Neural cell (in vitro differentiated cells): ENCODE results near the gene FILIP1L. TPM values are rescaled to one million over a fixed set of nuclear protein-coding genes. Genes with fewer than 3 reads are reported as not detected.

Experiments
- H2AFZ ChIP-seq: fragments of 200-600, 300-800 bp; sonication (generic), shearing (Covaris generic); 2 replicates; pipeline ENCODE4 v1.6.0; 2014; ENCODE audit warnings: low read depth, mild to moderate bottlenecking, antibody characterized with exemption, low read length, moderate library complexity
- H3F3A ChIP-seq: fragments of 200-600 bp; shearing (Covaris generic); 2 replicates; pipeline ENCODE4 v1.6.1; 2016; ENCODE audit warnings: mild to moderate bottlenecking, moderate library complexity, mixed read lengths, antibody characterized with exemption, low read length; ENCODE audit not compliant: insufficient read depth, poor library complexity, severe bottlenecking
- H3K27ac ChIP-seq: fragments of 200-600, 300-800 bp; sonication (generic), shearing (Covaris generic); 2 replicates; pipeline ENCODE4 v1.5.1; 2014; ENCODE audit warnings: mild to moderate bottlenecking, low read length, moderate library complexity
- H3K27me3 ChIP-seq: fragments of 300-800, 200-600 bp; sonication (generic), shearing (Covaris generic); 2 replicates; pipeline ENCODE4 v1.6.0; 2014; ENCODE audit warnings: mild to moderate bottlenecking, low read depth, low read length, moderate library complexity; ENCODE audit not compliant: insufficient read depth
- H3K36me3 ChIP-seq: fragments of 300-800, 200-600 bp; sonication (generic), shearing (Covaris generic); 2 replicates; pipeline ENCODE4 v1.5.1; 2014; ENCODE audit warnings: mild to moderate bottlenecking, antibody characterized with exemption, low read length, moderate library complexity; ENCODE audit not compliant: insufficient read depth
- H3K4me2 ChIP-seq: fragments of 300-800, 200-600 bp; sonication (generic), shearing (Covaris generic); 2 replicates; pipeline ENCODE4 v1.6.0; 2014; ENCODE audit warnings: mild to moderate bottlenecking, low read length
- H3K4me3 ChIP-seq: fragments of 300-800, 200-600 bp; sonication (generic), shearing (Covaris generic); 2 replicates; pipeline ENCODE4 v1.5.1; 2014; ENCODE audit warnings: mild to moderate bottlenecking, low read length, moderate library complexity
- H3K79me2 ChIP-seq: fragments of 200-600 bp; shearing (Covaris generic); replicated peaks from 2 replicates; pipeline ENCODE4 v1.6.0; 2014; ENCODE audit warnings: mild to moderate bottlenecking, low read length, moderate library complexity; ENCODE audit not compliant: insufficient read depth
- H3K9ac ChIP-seq: fragments of 300-800, 200-600 bp; sonication (generic), shearing (Covaris generic); 2 replicates; pipeline ENCODE4 v1.6.1; 2016; ENCODE audit warnings: mild to moderate bottlenecking, low read length, mixed read lengths
- H3K9me2 ChIP-seq: fragments of 200-600 bp; shearing (Covaris generic); 2 replicates; pipeline ENCODE4 v1.6.1; 2016; ENCODE audit warnings: mild to moderate bottlenecking, low read length, mixed read lengths; ENCODE audit not compliant: insufficient read depth
- H3K9me3 ChIP-seq: fragments of 200-600, 300-800 bp; sonication (generic), shearing (Covaris generic); 2 replicates; pipeline ENCODE4 v1.6.1; 2016; ENCODE audit warnings: mild to moderate bottlenecking, mixed run types, low read length, moderate library complexity, mixed read lengths
- H4K20me1 ChIP-seq: fragments of 200-600 bp; shearing (Covaris generic); 2 replicates; pipeline ENCODE4 v1.6.1; 2016; ENCODE audit warnings: mild to moderate bottlenecking, mixed run types; ENCODE audit not compliant: insufficient read depth
- CTCF ChIP-seq: fragments of 450-650 bp; IDR thresholded peaks from 2 replicates; pipeline ENCODE4 v1.5.1; 2014; ENCODE audit warnings: antibody characterized with exemption, mild to moderate bottlenecking, moderate library complexity; ENCODE audit not compliant: poor library complexity, severe bottlenecking
- EP300 ChIP-seq: fragments of 450-650 bp; conservative IDR thresholded peaks from 2 replicates; pipeline ENCODE4 v1.6.1; 2014; ENCODE audit warnings: antibody characterized with exemption, mild to moderate bottlenecking, moderate library complexity; ENCODE audit not compliant: poor library complexity, severe bottlenecking
- EZH2 ChIP-seq: fragments of 200-600, 300-800 bp; shearing (Covaris generic), sonication (generic); IDR thresholded peaks from 2 replicates; pipeline ENCODE4 v1.6.1; 2014; ENCODE audit warnings: antibody characterized with exemption, low read length, borderline replicate concordance, mild to moderate bottlenecking; ENCODE audit not compliant: insufficient read depth, poor library complexity, severe bottlenecking
- MXI1 ChIP-seq: fragments of 450-650 bp; conservative IDR thresholded peaks from 2 replicates; pipeline ENCODE4 v1.6.1; 2014; ENCODE audit warnings: antibody characterized with exemption, mild to moderate bottlenecking; ENCODE audit not compliant: poor library complexity, severe bottlenecking
- POLR2AphosphoS5 ChIP-seq: IDR thresholded peaks from 2 replicates; pipeline ENCODE4 v1.6.1; 2012
- RAD21 ChIP-seq: fragments of 450-650 bp; conservative IDR thresholded peaks from 2 replicates; pipeline ENCODE4 v1.6.1; 2014; ENCODE audit warnings: antibody characterized with exemption, mild to moderate bottlenecking, moderate library complexity
- REST ChIP-seq: IDR thresholded peaks from 2 replicates; pipeline ENCODE4 v1.6.1; 2012; ENCODE audit warnings: borderline replicate concordance
- SMC3 ChIP-seq: fragments of 450-650 bp; conservative IDR thresholded peaks from 2 replicates; pipeline ENCODE4 v1.6.1; 2014; ENCODE audit warnings: antibody characterized with exemption, mild to moderate bottlenecking, moderate library complexity; ENCODE audit not compliant: poor library complexity
- TAF1 ChIP-seq: IDR thresholded peaks from 2 replicates; pipeline ENCODE4 v1.6.1; 2012; ENCODE audit warnings: low read depth
- polyA plus RNA-seq: library from polyadenylated mRNA; depleted of rRNA; stranded (reverse); fragments of >200 nt; gene quantifications from 2 replicates; pipeline ENCODE4 v1.2.3, GENCODE V29; 2014

Gene FILIP1L
- polyA plus RNA-seq, 1 donor from 2014 or later: 0.27 TPM

- H3K9ac ChIP-seq: no peak overlapping the region
- no peaks in the 10 kb centered on the region for H3K9me2 ChIP-seq
- no peak overlapping the region for H3K27ac ChIP-seq
- H4K20me1 ChIP-seq: no peaks in the 10 kb centered on the region
- H2AFZ ChIP-seq: no peak overlapping the region
- TF ChIP-seq SMC3 (no peak), MXI1 (no peak), POLR2AphosphoS5 (no peak), RAD21 (no peak), CTCF (no peak)
- no peaks in the 10 kb centered on the region for H3K79me2 ChIP-seq
- H3K9me3 ChIP-seq: no peaks in the 10 kb centered on the region
- no peaks in the 10 kb centered on the region for H3K27me3 ChIP-seq
- H3K4me3 ChIP-seq: no peak overlapping the region
- H3F3A ChIP-seq: no peaks in the 10 kb centered on the region
- H3K4me2 ChIP-seq: no peak overlapping the region
- no peaks in the 10 kb centered on the region for H3K36me3 ChIP-seq
Measured at GRCh38 chr3:100124201-100124761, 10.0 kb upstream of the FILIP1L start.

GRCh38 chr3:100123112-100123511 is 8.8 kb upstream of the FILIP1L start:
- Histone ChIP-seq H3K27ac (no peak overlapping the region), H3K27me3 (no peaks in the 10 kb centered on the region), H3K4me2 (no peak overlapping the region), H3K79me2 (no peaks in the 10 kb centered on the region), H3K36me3 (no peaks in the 10 kb centered on the region), H3K9ac (no peak overlapping the region), H3F3A (no peaks in the 10 kb centered on the region), H3K4me3 (no peak overlapping the region), H3K9me2 (no peaks in the 10 kb centered on the region), H2AFZ (no peak overlapping the region), H4K20me1 (no peaks in the 10 kb centered on the region), H3K9me3 (no peaks in the 10 kb centered on the region)
- TF ChIP-seq SMC3 (no peak), EZH2 (no peak), RAD21 (no peak), POLR2AphosphoS5 (no peak), MXI1 (no peak), CTCF (no peak), TAF1 (no peak), REST (no peak), EP300 (no peak)
